ENCODE results near the gene PGA5.
"Not testable (repeated sequence)": the region's sequence is repeated elsewhere in the genome, so short reads cannot be mapped to it uniquely, and the experiment has no call there.

The PGA5 gene

DNA sequence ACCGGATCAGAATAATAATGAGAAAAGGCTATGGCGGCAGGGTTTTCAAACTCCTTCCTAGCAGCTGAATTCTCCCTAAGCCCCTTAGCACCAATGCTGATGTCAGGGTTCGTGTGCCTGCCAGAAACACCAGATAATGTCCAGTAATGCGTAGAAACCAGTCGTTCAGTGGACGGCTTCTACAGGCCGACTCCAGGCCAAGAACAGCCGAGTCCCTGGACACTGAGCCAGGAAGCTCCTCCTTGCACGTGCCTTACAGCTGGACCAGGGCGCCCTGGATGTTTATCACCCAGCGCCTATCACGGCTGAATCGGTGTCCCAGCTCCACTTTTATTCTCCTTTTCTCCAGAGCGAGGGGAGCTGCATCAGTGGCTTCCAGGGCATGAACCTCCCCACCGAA lies 9.9 kb upstream of the PGA5 start:
- not testable (repeated sequence) for H3K27ac ChIP-seq (ENCODE audit: low read depth, low read length); H3K4me1 ChIP-seq (ENCODE audit: insufficient read depth, low read length); H3K27me3 ChIP-seq (ENCODE audit: control insufficient read depth in 1 of 2, insufficient read depth in 2 of 2, low read length in 2 of 2); H3K9ac ChIP-seq (ENCODE audit: low read length); H3K4me3 ChIP-seq (ENCODE audit: low read depth in 1 of 2, low read length in 2 of 2); H3K36me3 ChIP-seq (ENCODE audit: insufficient read depth, low read length); H3K9me3 ChIP-seq (ENCODE audit: low read length)

- not testable (repeated sequence) for H3K27ac ChIP-seq (ENCODE audit: low read depth, low read length); H3K9me3 ChIP-seq (ENCODE audit: low read length); H3K36me3 ChIP-seq (ENCODE audit: insufficient read depth, low read length); H3K4me3 ChIP-seq (ENCODE audit: low read depth in 1 of 2, low read length in 2 of 2); H3K27me3 ChIP-seq (ENCODE audit: control insufficient read depth in 1 of 2, insufficient read depth in 2 of 2, low read length in 2 of 2); H3K4me1 ChIP-seq (ENCODE audit: insufficient read depth, low read length); H3K9ac ChIP-seq (ENCODE audit: low read length)
These were observed 9.4 kb upstream of the PGA5 start for GRCh38 chr11:61231585-61231984.

DNA sequence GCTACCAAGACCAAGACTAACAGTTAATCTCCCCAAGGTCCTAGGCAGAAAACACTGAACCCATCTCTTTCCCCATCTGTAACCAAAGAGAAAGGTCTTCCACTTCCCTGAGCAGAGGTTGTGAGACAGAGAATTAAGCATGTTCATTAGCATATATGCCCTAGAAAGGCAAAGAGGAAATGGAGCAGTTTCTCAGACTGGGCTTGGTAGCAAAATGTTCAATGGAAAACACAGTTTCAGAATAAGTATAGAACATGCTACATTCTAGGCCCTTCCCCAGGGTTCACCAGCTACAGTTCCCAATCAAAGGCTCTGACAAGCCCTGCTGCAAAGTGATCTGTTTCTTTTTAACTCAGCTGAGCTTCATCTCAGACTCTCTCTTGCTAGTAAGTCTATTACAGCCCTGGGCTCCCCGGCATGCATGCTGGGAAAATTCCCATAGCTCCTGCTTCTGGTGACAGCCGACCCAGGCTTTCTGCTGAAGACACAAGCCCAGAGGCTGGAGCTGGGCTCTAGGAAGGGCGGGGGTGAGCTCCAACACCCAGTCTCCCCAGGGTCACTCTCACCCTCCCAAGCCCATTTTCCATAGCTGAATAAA lies 8.3 kb upstream of the PGA5 start:
- H3K9me3 ChIP-seq (ENCODE audit: low read length); H3K36me3 ChIP-seq (ENCODE audit: insufficient read depth, low read length); H3K27me3 ChIP-seq (ENCODE audit: control insufficient read depth in 1 of 2, insufficient read depth in 2 of 2, low read length in 2 of 2); H3K4me1 ChIP-seq (ENCODE audit: insufficient read depth, low read length); H3K9ac ChIP-seq (ENCODE audit: low read length); H3K4me3 ChIP-seq (ENCODE audit: low read depth in 1 of 2, low read length in 2 of 2); H3K27ac ChIP-seq (ENCODE audit: low read depth, low read length): not testable (repeated sequence)

DNA sequence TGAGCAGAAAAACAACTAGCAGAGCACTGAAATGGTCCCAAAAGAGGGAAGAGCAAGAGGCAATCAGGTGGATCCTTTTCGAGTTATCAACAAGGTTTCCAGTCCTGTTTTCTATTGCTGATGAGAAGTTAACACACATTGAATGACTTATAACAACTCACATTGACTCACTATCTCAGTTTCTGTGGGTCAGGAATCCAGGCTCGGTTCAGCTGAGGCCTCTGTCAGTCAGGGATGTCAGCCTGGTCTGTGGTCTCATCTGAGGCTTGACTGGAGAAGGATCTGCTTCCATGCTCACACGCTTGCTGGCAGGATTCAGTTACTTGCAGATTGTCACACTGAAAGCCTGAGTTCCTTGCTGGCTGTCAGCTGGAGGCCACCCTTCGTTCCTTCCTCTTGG lies 3.8 kb upstream of the PGA5 start:
- not testable (repeated sequence) for H3K4me1 ChIP-seq (ENCODE audit: insufficient read depth, low read length); H3K36me3 ChIP-seq (ENCODE audit: insufficient read depth, low read length); H3K27ac ChIP-seq (ENCODE audit: low read depth, low read length); H3K4me3 ChIP-seq (ENCODE audit: low read depth in 1 of 2, low read length in 2 of 2); H3K9me3 ChIP-seq (ENCODE audit: low read length); H3K9ac ChIP-seq (ENCODE audit: low read length); H3K27me3 ChIP-seq (ENCODE audit: control insufficient read depth in 1 of 2, insufficient read depth in 2 of 2, low read length in 2 of 2)

- H3K36me3 ChIP-seq (ENCODE audit: insufficient read depth, low read length); H3K4me1 ChIP-seq (ENCODE audit: insufficient read depth, low read length); H3K27ac ChIP-seq (ENCODE audit: low read depth, low read length); H3K9me3 ChIP-seq (ENCODE audit: low read length); H3K9ac ChIP-seq (ENCODE audit: low read length); H3K27me3 ChIP-seq (ENCODE audit: control insufficient read depth in 1 of 2, insufficient read depth in 2 of 2, low read length in 2 of 2); H3K4me3 ChIP-seq (ENCODE audit: low read depth in 1 of 2, low read length in 2 of 2): not testable (repeated sequence)
These were observed 687 bp upstream of the PGA5 start for GRCh38 chr11:61240288-61240687.

DNA sequence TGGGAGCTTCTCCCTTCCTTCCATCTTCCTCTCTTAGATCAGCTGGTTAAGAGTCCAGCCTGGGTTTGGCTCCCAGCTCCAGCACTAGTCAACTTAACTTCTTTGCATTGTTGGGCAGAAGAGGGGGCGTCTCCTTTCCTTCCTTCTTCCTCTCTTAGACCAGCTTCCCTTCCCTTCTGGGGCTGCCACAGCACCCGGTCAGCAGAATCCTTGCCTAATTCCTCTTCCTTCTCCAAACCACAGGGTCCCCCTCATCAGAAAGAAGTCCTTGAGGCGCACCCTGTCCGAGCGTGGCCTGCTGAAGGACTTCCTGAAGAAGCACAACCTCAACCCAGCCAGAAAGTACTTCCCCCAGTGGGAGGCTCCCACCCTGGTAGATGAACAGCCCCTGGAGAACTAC lies 551 bp downstream of the PGA5 start:
- H3K36me3 ChIP-seq (ENCODE audit: insufficient read depth, low read length); H3K9me3 ChIP-seq (ENCODE audit: low read length); H3K27ac ChIP-seq (ENCODE audit: low read depth, low read length); H3K4me3 ChIP-seq (ENCODE audit: low read depth in 1 of 2, low read length in 2 of 2); H3K4me1 ChIP-seq (ENCODE audit: insufficient read depth, low read length); H3K9ac ChIP-seq (ENCODE audit: low read length); H3K27me3 ChIP-seq (ENCODE audit: control insufficient read depth in 1 of 2, insufficient read depth in 2 of 2, low read length in 2 of 2): not testable (repeated sequence)

GRCh38 chr11:61245284-61245964 lies 4.4 kb downstream of the PGA5 start:
- H3K9me3 ChIP-seq (ENCODE audit: low read length); H3K36me3 ChIP-seq (ENCODE audit: insufficient read depth, low read length); H3K4me3 ChIP-seq (ENCODE audit: low read depth in 1 of 2, low read length in 2 of 2); H3K27me3 ChIP-seq (ENCODE audit: control insufficient read depth in 1 of 2, insufficient read depth in 2 of 2, low read length in 2 of 2); H3K4me1 ChIP-seq (ENCODE audit: insufficient read depth, low read length); H3K9ac ChIP-seq (ENCODE audit: low read length); H3K27ac ChIP-seq (ENCODE audit: low read depth, low read length): not testable (repeated sequence)

GRCh38 chr11:61248071-61248470 lies 7.1 kb downstream of the PGA5 start:
- H3K4me3 ChIP-seq (ENCODE audit: low read depth in 1 of 2, low read length in 2 of 2); H3K27me3 ChIP-seq (ENCODE audit: control insufficient read depth in 1 of 2, insufficient read depth in 2 of 2, low read length in 2 of 2); H3K4me1 ChIP-seq (ENCODE audit: insufficient read depth, low read length); H3K9ac ChIP-seq (ENCODE audit: low read length); H3K27ac ChIP-seq (ENCODE audit: low read depth, low read length); H3K9me3 ChIP-seq (ENCODE audit: low read length); H3K36me3 ChIP-seq (ENCODE audit: insufficient read depth, low read length): not testable (repeated sequence)

DNA sequence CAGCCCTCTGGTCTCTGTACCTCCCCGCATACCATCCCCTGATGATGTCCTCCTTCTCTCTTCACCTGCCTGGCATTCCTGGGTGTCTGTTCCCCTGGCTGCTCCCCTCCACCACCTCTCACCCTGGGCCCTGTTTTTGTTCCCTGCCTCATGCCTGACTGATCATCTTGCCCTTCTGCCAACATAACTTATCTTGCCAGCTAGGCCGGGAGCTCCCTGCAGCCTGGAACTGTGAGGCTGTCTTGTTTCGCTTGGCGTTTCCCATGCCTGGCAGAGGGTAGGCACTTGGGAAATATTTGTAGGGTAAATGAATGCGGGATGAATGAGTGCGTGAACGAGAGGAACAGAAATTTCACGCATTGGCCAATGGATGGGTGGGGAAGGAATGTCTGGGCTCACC lies 8.2 kb downstream of the PGA5 start:
- not testable (repeated sequence) for H3K9ac ChIP-seq (ENCODE audit: low read length); H3K27ac ChIP-seq (ENCODE audit: low read depth, low read length); H3K36me3 ChIP-seq (ENCODE audit: insufficient read depth, low read length); H3K4me1 ChIP-seq (ENCODE audit: insufficient read depth, low read length); H3K4me3 ChIP-seq (ENCODE audit: low read depth in 1 of 2, low read length in 2 of 2); H3K9me3 ChIP-seq (ENCODE audit: low read length); H3K27me3 ChIP-seq (ENCODE audit: control insufficient read depth in 1 of 2, insufficient read depth in 2 of 2, low read length in 2 of 2)

DNA sequence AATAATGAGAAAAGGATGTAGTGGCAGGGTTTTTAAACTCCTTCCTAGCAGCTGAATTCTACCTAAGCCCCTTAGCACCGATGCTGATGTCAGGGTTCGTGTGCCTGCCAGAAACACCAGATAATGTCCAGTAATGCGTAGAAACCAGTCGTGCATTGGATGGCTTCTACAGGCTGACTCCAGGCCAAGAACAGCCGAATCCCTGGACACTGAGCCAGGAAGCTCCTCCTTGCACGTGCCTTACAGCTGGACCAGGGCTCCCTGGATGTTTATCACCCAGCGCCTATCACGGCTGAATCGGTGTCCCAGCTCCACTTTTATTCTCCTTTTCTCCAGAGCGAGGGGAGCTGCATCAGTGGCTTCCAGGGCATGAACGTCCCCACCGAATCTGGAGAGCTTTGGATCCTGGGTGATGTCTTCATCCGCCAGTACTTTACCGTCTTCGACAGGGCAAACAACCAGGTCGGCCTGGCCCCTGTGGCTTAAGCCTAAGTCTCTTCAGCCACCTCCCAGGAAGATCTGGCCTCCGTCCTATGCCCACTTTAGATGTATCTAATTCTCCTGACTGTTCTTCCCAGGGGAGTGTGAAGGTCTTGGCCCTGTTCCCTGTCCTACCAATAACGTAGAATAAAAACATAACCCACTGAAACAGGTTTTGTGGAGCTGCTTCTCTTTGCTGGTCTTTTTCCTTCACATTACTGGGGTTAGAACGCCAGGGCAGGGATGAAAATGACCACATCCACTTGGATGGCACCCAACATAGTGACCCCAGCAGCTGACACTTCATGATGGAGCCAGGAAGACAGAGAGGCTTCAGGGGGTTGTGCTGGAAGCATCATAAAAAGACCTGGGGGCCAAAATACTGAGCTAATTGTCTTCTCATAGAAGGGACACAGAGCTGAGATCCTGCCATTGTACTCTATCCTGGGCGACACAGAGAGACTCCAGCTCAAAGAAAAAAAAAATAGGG lies 10.1 kb downstream of the PGA5 start:
- H3K9me3 ChIP-seq (ENCODE audit: low read length); H3K4me3 ChIP-seq (ENCODE audit: low read depth in 1 of 2, low read length in 2 of 2); H3K9ac ChIP-seq (ENCODE audit: low read length); H3K27ac ChIP-seq (ENCODE audit: low read depth, low read length); H3K27me3 ChIP-seq (ENCODE audit: control insufficient read depth in 1 of 2, insufficient read depth in 2 of 2, low read length in 2 of 2); H3K4me1 ChIP-seq (ENCODE audit: insufficient read depth, low read length); H3K36me3 ChIP-seq (ENCODE audit: insufficient read depth, low read length): not testable (repeated sequence)

- not testable (repeated sequence) for H3K9me3 ChIP-seq (ENCODE audit: low read length); H3K36me3 ChIP-seq (ENCODE audit: insufficient read depth, low read length); H3K4me3 ChIP-seq (ENCODE audit: low read depth in 1 of 2, low read length in 2 of 2); H3K27ac ChIP-seq (ENCODE audit: low read depth, low read length); H3K27me3 ChIP-seq (ENCODE audit: control insufficient read depth in 1 of 2, insufficient read depth in 2 of 2, low read length in 2 of 2); H3K4me1 ChIP-seq (ENCODE audit: insufficient read depth, low read length); H3K9ac ChIP-seq (ENCODE audit: low read length)
These were observed 11.4 kb downstream of the PGA5 start for GRCh38 chr11:61252332-61252731.

Data from muscle layer of colon (tissue), 2 donors.